Omental fat pad (tissue), 4 donors: ENCODE data around the gene PPFIBP1. TPM values are rescaled to one million over a fixed set of nuclear protein-coding genes. Genes with fewer than 3 reads are reported as not detected.

Source experiments
- ATAC-seq: fragments of 150-250 bp; one replicate; pipeline ENCODE4 v1.9.1; 2016; ENCODE audit warnings: mild to moderate bottlenecking, moderate library complexity; ENCODE audit not compliant: low FRiP score
- DNase-seq: peaks from one replicate; pipeline ENCODE4 v3.0.0-alpha.2; 2019; ENCODE audit warnings: low spot score
- total RNA-seq, 4 donors: library from RNA; depleted of rRNA; stranded (reverse); fragments of >200 nt; gene quantifications; one replicate each; pipeline ENCODE4 v1.1.0, GENCODE V29; 2016
- TF ChIP-seq, protein P1 (sequence below), 3 donors: fragments of 450-650 bp; IDR thresholded peaks; one replicate each; pipeline ENCODE4 v1.5.1; 2016 to 2017; ENCODE audit warnings: antibody characterized with exemption in 3 of 3, mild to moderate bottlenecking in 3 of 3, moderate library complexity in 2 of 3

PPFIBP1 gene
- total RNA-seq, 4 donors from 2014 or later = 40.2 to 164 (median 56.5) TPM

GRCh38 chr12:27604431-27604830, 80.4 kb downstream of the PPFIBP1 start:
- ATAC-seq (no peak), DNase-seq (no peak)
- TF ChIP-seq, protein P1, sequence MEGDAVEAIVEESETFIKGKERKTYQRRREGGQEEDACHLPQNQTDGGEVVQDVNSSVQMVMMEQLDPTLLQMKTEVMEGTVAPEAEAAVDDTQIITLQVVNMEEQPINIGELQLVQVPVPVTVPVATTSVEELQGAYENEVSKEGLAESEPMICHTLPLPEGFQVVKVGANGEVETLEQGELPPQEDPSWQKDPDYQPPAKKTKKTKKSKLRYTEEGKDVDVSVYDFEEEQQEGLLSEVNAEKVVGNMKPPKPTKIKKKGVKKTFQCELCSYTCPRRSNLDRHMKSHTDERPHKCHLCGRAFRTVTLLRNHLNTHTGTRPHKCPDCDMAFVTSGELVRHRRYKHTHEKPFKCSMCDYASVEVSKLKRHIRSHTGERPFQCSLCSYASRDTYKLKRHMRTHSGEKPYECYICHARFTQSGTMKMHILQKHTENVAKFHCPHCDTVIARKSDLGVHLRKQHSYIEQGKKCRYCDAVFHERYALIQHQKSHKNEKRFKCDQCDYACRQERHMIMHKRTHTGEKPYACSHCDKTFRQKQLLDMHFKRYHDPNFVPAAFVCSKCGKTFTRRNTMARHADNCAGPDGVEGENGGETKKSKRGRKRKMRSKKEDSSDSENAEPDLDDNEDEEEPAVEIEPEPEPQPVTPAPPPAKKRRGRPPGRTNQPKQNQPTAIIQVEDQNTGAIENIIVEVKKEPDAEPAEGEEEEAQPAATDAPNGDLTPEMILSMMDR (IDR thresholded peaks at IDR 0.05) = no peak

- DNase-seq (no peak), ATAC-seq (no peak)
- TF ChIP-seq, protein P1 (IDR thresholded peaks at IDR 0.05) = no peak
These were observed 83.0 kb downstream of the PPFIBP1 start for GRCh38 chr12:27606986-27607385.

GRCh38 chr12:27607591-27607990, 83.6 kb downstream of the PPFIBP1 start:
- ATAC-seq (no peak), DNase-seq (no peak)
- TF ChIP-seq, protein P1 (IDR thresholded peaks at IDR 0.05) = no peak

DNA sequence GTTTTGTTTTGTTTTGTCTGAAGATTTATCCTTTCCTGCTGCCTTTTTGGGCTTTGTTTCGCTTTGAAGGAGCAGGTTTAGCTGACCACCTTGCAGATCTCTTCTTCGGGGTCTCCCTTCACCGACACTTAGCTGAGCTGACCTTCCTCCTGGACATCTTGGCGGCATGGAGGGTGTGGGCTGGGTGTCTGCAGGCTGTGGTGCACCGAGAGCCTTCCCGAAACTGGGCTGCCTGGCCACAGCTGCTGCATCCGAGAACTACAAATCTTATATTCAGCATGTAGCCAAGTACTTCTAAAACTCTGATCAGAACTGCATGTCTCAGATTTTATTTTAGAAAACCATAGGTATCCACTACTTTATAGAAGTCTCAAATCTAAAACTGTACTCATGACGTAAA, 84.9 kb downstream of the PPFIBP1 start:
- TF ChIP-seq, protein P1 (IDR thresholded peaks at IDR 0.05) = no peak
- no peak for ATAC-seq
- no peak for DNase-seq

- TF ChIP-seq, protein P1 (IDR thresholded peaks at IDR 0.05) = no peak
- ATAC-seq = no peak
- DNase-seq = no peak
These were observed 86.4 kb downstream of the PPFIBP1 start for GRCh38 chr12:27610374-27610773.

DNA sequence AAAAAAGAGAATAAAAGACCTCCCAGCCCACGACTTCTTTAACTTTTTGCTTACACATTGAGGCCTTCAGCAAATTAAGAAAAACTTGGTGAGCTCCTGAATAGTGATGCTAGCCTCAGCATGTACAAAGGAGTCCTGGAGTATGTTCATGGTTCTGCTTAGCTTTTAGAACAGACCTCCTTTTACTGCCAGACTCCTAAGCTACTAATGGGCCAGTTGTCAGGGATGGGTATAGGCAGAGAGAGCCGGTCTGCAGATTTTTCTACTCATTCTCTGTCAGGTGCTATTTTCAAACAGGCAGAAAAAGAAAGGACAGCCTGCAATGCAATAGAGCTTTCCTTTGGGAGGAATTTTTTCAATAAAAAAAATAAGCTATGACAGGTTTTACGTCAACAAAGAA, 90.4 kb downstream of the PPFIBP1 start:
- ATAC-seq = no peak
- DNase-seq = no peak
- TF ChIP-seq, protein P1 (IDR thresholded peaks at IDR 0.05) = no peak

DNA sequence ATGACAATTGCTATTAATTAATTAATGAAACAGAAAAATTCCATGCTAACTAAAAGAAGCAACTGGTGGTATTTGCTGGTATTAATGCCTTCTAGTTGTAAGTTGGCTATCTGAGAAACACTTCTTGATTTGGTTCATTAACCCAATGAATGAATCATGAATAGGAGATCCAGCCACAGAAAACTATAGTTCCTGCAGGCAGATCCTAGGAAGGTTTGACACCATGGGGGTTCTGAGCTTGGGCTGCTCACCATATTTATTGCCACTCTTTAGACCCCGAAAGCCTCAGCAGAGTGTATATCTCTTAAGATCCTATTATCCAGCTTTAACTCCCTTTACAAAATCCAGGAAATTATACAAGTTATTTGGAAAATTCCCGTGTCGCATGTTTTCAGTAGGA, 90.9 kb downstream of the PPFIBP1 start:
- ATAC-seq (no peak), DNase-seq (no peak)
- TF ChIP-seq, protein P1 (IDR thresholded peaks at IDR 0.05) = no peak
